ENCODE data around the gene MGRN1. TPM values are rescaled to one million over a fixed set of nuclear protein-coding genes. Genes with fewer than 3 reads are reported as not detected.

Gene MGRN1
- polyA plus RNA-seq (ENCODE audit: insufficient read length) = 35.5 TPM

- peak; percentile 98 for DNase-seq (ENCODE audit: low read depth)
Observed at GRCh38 chr16:4624015-4624826, at the start of gene MGRN1. MGRN1 (plus strand) TSS chr16:4624826; CDS start chr16:4624961, 135 bp downstream.

DNA sequence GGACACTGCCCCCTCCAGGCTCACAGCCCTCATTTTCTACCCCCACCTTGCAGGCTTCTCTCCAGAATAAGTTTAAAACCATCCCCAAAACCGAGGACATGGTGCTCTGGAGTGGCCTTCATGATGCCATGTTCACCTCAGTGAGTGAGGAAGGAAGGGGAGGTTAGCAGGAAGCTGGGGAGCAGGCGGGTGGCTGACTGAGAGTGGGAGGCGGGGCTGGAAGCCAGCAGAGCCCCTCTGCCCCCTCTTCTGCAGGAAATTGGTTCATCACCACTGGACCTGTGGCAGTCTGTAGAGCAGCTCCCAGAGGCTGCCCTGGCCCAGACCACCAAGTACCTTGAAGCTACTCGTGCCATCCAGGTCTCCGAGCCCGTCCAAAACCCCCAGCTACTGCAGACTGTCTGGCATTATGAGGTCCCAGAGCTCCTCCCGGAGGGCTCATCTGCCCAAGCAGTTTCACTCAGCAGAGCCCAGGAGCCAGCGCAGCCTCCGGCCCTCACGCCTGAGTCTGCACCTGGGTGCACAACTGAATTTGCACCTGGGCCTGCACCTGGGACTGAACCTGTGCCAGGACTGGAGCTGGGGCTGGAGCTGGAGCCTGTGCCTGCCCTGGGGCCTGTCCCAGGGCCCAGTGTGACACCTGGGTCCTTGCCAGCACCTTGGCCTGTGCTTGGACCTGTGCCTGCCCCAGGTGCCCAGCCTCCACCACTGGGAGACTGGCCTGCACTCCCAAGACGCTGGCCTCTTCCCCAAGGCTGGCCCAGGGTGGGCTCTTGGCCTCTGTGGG is 49.5 kb upstream of the MGRN1 start:
- no peak for DNase-seq (ENCODE audit: low read depth)

GRCh38 chr16:4576008-4576407 is 48.6 kb upstream of the MGRN1 start:
- DNase-seq (ENCODE audit: low read depth) = no peak

DNA sequence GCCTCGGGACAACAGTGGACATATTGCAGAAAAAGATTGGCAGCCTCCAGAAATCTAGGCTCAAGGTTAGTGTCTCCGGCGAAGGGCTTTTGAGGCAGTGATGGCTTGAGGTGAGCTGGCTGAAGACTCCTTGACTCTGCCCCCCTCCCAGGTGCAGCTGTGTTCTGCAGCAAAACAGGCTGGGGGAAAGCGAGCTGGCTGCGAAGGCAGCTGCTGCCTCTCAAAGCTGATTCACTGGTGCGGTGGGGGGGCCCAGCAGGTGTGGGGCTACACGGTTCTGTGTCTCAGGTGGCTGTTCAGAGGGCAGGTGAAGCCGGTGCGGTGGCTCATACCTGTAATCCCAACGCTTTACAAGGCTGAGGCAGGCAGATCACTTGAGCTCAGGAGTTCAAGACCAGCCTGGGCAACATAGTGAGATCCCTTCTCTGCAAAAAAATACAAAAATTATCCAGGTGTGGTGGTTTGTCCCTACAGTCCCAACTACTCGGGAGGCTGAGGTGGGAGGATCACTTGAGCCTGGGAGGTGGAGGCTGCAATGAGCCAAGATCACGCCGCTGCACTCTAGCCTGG is 45.6 kb upstream of the MGRN1 start:
- DNase-seq (ENCODE audit: low read depth) = no peak

GRCh38 chr16:4580250-4580649 is 44.4 kb upstream of the MGRN1 start:
- no peak for DNase-seq (ENCODE audit: low read depth)

DNA sequence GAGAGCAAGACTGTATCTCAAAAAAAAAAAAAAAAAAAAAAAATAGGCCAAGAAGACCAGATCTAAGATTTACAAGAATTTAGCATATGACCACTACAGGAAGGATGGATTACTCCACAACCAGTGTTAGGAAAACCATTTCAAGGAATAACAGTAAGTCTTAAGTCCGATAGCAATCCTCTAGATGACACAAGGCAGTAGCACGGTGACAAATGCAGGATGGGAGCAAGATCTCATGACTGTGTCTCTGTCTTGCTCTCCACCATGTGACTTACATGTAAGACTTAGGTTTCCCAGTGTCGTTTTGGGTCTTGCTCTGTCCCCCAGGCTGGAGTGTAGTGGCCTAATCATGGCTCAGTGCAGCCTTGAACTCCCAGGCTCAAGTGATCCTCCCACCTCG is 40.7 kb upstream of the MGRN1 start:
- DNase-seq (ENCODE audit: low read depth) = no peak

GRCh38 chr16:4586291-4586690 is 38.3 kb upstream of the MGRN1 start:
- no peak for DNase-seq (ENCODE audit: low read depth)

- DNase-seq (ENCODE audit: low read depth) = no peak
Observed at GRCh38 chr16:4588386-4588785, 36.2 kb upstream of the MGRN1 start.

- DNase-seq (ENCODE audit: low read depth) = no peak
Observed at GRCh38 chr16:4588961-4589360, 35.7 kb upstream of the MGRN1 start.

DNA sequence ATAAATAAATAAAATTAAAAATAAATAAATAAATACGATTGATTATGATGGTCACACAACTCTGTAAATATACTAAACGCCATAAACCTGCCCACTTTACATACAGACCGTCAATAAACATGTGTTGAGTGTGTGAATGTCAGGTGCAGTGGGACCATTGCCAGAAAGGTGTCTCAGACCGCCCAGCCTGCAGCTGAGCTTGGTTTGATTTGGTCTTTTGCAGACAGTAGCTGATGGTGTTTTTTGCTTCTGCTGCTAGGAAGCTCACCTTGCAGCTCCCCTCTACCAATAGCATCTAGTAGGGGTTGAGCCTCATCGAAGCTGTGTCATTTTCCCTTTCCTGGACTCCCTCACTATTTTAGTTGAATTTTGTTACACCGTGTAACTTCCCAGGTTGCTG is 33.4 kb upstream of the MGRN1 start:
- DNase-seq (ENCODE audit: low read depth) = no peak

- DNase-seq (ENCODE audit: low read depth) = no peak
Observed at GRCh38 chr16:4591706-4592470, 32.7 kb upstream of the MGRN1 start.

DNA sequence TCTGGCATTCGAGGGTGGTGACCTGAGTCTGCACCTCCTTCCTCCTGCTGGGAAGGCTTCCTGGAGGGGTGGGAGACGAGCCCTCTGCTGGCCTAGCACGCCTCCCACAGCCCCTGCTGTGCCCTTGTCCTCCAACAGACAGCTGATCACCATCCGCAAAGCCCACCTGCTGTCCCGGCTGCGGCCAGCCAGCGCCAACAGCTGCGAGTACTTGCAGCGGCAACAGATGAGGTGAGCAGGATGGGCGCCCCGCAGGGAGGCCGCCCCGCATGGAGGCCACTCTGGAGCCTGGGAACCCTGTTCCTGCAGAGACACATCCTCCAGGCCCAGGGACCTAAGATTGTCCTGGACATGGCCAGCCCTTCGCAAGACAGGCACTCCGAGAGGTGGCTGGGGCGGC is 31.5 kb upstream of the MGRN1 start:
- DNase-seq (ENCODE audit: low read depth) = no peak

- no peak for DNase-seq (ENCODE audit: low read depth)
Observed at GRCh38 chr16:4594433-4595410, 29.9 kb upstream of the MGRN1 start.

- DNase-seq (ENCODE audit: low read depth) = no peak
Observed at GRCh38 chr16:4597174-4597573, 27.5 kb upstream of the MGRN1 start.

- no peak for DNase-seq (ENCODE audit: low read depth)
Observed at GRCh38 chr16:4599037-4599436, 25.6 kb upstream of the MGRN1 start.

- DNase-seq (ENCODE audit: low read depth) = no peak
Observed at GRCh38 chr16:4599545-4599944, 25.1 kb upstream of the MGRN1 start.

DNA sequence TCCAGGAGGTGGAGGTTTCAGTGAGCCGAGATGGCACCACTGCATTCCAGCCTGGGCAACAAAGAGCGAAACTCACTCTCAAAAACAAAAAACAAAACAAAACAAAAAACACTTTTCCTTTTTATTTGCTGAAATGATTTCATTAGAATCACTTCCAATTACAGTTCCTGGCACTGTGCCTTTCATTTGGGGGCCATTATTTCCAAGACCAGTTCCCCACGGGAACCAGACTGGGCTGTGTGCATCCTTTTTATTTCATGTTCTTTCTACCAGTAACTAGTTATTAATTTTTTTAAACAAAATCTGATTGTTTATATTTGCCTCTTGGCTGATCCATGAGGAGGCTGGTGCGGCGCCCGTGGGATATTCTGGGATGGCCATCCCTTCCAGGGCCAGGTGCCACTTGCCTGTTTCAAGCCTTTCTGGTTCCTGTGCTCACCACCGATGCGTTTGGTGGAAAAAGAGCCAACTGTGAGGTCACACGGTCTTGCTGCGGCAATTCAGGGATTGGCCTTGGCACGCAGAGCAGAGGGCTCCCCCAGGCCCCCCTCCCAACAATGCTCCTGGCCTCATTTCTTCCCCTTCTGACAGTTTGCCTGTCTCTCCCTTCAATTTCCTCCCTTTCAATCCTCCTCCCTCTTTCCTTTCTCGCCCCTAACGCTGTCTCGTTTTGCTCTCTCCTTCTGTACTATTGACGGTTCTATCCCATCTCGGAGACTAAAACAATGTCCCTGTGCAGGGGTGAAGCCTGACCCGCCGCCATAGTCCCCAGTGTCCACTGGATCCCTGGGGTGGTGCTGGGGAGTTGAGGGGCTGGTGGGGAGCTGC is 23.4 kb upstream of the MGRN1 start:
- peak; percentile 72 for DNase-seq (ENCODE audit: low read depth)

DNA sequence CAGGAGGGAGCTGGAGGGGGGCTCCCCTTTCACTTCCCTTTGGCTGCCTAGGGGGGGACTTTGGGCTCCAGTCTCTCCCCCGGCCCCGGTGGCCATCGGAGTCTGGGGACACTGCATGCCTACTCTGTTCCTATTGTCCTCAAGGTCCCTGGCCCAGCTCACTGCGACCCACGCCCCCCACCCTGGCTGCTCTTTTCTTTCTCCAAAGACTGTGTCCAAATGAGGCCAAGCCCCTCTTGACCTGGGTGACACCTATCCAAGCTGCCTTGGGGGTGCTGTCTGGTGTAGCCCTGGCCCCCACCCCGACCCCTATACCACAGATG is 22.8 kb upstream of the MGRN1 start:
- DNase-seq (ENCODE audit: low read depth) = no peak

GRCh38 chr16:4602331-4602730 is 22.3 kb upstream of the MGRN1 start:
- no peak for DNase-seq (ENCODE audit: low read depth)

GRCh38 chr16:4603624-4604170 is 20.9 kb upstream of the MGRN1 start:
- DNase-seq (ENCODE audit: low read depth) = no peak
